Activated naive CD8-positive, alpha-beta T cell (primary cell): ENCODE measurements around the gene GIPC2.
"Not testable (repeated sequence)": the region's sequence is repeated elsewhere in the genome, so short reads cannot be mapped to it uniquely, and the experiment has no call there.

Experiments
- H3K27ac Mint-ChIP-seq: one replicate; pipeline ENCODE4 v1.8.0; 2021; ENCODE audit warnings: mixed read lengths
- H3K27me3 Mint-ChIP-seq: one replicate; pipeline ENCODE4 v1.8.0; 2021; ENCODE audit warnings: mixed read lengths
- H3K36me3 Mint-ChIP-seq: one replicate; pipeline ENCODE4 v1.8.0; 2021; ENCODE audit warnings: mixed read lengths
- H3K4me1 Mint-ChIP-seq: one replicate; pipeline ENCODE4 v1.8.0; 2021; ENCODE audit warnings: low read depth, mixed read lengths
- H3K4me3 Mint-ChIP-seq: one replicate; pipeline ENCODE4 v1.8.0; 2021; ENCODE audit warnings: mild to moderate bottlenecking, mixed read lengths
- H3K9me3 Mint-ChIP-seq: one replicate; pipeline ENCODE4 v1.8.0; 2021; ENCODE audit warnings: low read depth, mixed read lengths

GIPC2 gene

DNA sequence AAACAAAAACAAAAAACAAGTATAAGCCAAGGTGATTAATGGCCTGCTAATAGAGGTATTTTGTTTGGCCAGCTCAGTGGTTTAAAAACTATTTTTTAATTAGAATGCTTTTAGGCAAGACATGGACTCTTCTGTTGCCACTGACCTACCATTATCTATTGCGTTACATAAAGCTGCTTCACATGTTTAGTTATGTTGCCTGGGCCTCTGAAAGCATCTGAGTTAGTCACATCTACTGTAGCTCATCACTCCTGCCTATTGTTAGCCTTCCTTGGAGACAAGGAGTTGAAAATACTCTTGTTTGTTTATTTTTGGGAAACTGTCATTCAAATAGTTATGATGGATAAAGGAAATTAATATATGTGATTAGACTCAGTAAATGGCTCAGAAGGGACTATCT, 26.7 kb upstream of the GIPC2 start:
- Mint-ChIP-seq H3K4me3 (no peak overlapping the region), H3K36me3 (peaks cover 3% of the 10 kb centered on the region), H3K27ac (no peak overlapping the region), H3K4me1 (no peaks in the 10 kb centered on the region), H3K9me3 (no peaks in the 10 kb centered on the region), H3K27me3 (no peaks in the 10 kb centered on the region)

DNA sequence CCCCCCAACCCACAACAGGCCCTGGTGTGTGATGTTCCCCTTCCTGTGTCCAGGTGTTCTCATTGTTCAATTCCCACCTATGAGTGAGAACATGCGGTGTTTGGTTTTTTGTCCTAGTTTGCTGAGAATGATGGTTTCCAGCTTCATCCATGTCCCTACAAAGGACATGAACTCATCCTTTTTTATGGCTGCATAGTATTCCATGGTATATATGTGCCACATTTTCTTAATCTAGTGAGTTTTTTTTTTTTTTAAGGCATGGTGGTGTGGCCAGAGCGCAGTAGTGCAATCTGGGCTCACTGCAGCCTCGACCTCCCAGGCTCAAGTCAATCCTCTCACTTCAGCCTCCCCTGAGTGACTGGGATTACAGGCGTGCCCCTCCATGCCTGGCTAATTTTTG, 24.6 kb upstream of the GIPC2 start:
- H3K9me3 Mint-ChIP-seq, H3K4me1 Mint-ChIP-seq, H3K27ac Mint-ChIP-seq: not testable (repeated sequence)

DNA sequence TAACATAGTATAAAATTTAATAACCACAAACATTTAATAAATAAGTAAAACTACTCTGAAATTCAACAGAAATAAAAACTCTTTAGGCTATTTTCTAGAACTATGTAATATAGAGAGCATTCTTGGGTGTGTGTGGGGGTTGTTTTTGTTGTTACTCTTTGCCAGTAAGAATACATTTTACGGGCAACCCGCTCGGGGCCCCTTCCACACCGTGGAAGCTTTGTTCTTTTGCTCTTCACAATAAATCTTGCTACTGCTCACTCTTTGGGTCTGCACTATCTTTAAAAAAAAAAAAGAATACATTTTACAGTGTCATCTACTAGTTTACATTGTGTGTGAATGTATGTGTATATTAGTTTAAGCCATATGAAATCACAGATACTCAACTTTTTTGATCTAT, 16.0 kb upstream of the GIPC2 start:
- peaks cover 6% of the 10 kb centered on the region for H3K27me3 Mint-ChIP-seq
- H3K4me1 Mint-ChIP-seq, result no peaks in the 10 kb centered on the region
- no peak overlapping the region for H3K4me3 Mint-ChIP-seq
- H3K9me3 Mint-ChIP-seq, result no peaks in the 10 kb centered on the region
- H3K36me3 Mint-ChIP-seq, result no peaks in the 10 kb centered on the region
- no peak overlapping the region for H3K27ac Mint-ChIP-seq

More for the DNA sequence above, 24.6 kb upstream of the GIPC2 start:
- H3K27me3 Mint-ChIP-seq, H3K4me3 Mint-ChIP-seq, H3K36me3 Mint-ChIP-seq: not testable (repeated sequence)

DNA sequence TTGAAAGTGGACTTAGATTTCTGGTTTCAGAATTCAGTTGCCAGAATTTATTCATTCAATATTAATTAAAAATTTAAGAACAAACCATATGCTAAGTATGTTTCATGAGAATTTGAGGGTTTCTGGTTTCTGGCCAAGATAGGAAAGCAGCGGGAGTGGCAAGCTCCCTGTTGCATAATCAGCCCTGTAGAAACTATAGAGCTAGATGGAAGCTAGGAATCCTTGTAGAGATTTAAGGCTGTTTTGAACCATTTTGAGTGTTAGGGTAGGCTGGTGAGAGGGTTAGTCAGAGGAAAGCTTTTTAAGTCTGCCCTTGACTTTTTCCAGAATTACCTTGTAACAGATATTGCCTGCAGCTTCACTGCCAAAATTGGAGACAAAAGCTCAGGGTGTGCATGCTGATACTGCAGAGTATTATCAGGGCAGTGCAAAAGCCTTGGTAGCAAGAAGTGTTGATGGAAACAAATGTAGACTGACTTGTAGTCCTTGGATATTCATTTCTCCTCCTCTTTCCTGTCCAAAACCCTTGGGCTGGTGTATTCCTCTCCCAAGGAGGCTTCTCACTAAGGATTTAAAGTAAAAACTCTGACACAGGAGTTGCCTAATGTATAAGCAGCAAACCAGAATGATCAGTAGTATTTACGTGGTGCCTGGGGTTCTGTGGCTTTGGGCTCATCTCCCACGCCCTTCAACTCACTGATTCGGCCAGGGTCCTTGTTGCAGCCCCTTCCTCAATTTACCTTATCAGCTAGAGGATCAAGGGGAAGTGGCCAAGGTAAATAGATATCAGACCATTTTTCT, 12.6 kb upstream of the GIPC2 start:
- Mint-ChIP-seq H3K27me3 (peaks cover 8% of the 10 kb centered on the region), H3K36me3 (no peaks in the 10 kb centered on the region), H3K4me1 (no peaks in the 10 kb centered on the region), H3K4me3 (no peak overlapping the region), H3K9me3 (no peaks in the 10 kb centered on the region), H3K27ac (no peak overlapping the region)

DNA sequence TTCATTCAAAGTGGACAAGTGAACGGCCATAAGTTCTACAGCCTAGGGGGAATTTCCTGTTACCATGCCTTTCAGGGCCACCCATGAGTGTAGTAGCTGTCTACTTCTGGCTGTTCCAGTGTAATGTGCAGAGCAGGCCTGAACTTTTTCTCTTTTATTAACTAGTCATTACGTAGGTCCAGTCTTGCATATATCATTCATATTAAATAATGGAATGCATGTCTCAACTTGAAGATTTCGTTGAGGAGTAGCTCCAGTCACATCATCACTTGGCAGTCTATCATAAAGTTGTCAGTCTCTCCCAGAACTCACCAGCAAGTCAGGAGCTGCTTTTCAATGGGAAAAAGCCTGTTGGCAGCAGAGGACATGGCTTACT, 12.0 kb upstream of the GIPC2 start:
- no peak overlapping the region for H3K27ac Mint-ChIP-seq
- no peaks in the 10 kb centered on the region for H3K4me1 Mint-ChIP-seq
- peaks cover 8% of the 10 kb centered on the region for H3K27me3 Mint-ChIP-seq
- no peaks in the 10 kb centered on the region for H3K9me3 Mint-ChIP-seq
- no peaks in the 10 kb centered on the region for H3K36me3 Mint-ChIP-seq
- no peak overlapping the region for H3K4me3 Mint-ChIP-seq

DNA sequence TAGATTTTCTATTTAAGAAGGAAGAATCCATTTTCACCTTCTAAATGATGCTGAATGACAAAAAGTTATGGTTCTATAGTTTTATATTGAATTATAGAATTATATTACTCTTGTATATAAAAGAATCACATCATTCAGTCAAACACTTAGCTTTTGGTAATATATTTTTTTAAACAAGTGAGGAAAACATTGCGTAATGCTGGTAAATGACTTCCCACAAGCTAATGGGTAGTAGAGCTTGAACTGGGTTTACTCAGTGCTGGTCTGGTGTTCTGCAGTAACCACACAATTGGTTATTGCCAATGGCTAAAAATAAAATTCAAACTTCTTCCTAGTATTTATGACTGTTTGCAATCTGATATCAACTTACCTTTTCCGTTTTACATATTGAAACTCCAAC, 10.6 kb upstream of the GIPC2 start:
- Mint-ChIP-seq H3K27me3 (peaks cover 8% of the 10 kb centered on the region), H3K36me3 (no peaks in the 10 kb centered on the region), H3K27ac (no peak overlapping the region), H3K9me3 (no peaks in the 10 kb centered on the region), H3K4me3 (no peak overlapping the region), H3K4me1 (peaks cover 3% of the 10 kb centered on the region)

DNA sequence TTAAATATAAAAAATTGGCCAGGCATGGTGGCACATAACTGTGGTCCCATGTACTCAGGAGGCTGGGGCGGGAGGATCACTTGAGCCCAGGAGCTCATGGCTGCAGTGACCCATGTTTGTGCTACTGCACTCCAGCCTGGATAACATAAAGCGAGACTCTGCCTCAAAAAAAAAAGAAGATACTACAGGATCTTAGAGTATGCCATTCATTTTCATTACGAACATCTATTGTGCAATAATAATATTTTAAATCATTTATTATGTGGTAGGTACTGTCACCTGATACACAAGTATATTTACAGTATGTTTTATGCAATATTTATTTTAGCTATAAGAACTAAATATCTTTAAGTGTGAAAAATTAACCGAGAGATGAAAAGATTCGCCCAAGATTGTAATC, 9.3 kb upstream of the GIPC2 start:
- Mint-ChIP-seq H3K4me3 (no peak overlapping the region), H3K27me3 (peaks cover 8% of the 10 kb centered on the region), H3K27ac (no peak overlapping the region), H3K36me3 (peaks cover 2% of the 10 kb centered on the region), H3K9me3 (peaks cover 3% of the 10 kb centered on the region), H3K4me1 (peaks cover 13% of the 10 kb centered on the region)

DNA sequence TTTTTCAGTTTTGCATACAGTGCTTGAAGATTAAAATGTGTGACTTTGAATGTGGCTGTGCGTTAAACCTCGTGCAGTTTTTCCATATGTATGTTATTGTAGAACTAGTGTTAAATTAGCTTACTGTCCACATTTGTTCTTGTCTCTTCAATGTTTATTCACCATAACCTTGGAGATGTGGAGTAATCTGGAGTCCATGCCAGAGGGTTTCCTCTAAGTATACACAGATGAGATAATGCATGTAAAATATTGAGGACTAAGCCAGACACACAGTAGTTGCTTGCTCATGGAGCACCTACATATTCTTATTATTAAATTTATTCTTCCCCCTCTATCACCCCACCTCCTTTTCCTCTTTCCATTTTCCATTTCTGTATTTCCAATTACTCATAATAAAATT, 7.7 kb upstream of the GIPC2 start:
- peaks cover 2% of the 10 kb centered on the region for H3K36me3 Mint-ChIP-seq

DNA sequence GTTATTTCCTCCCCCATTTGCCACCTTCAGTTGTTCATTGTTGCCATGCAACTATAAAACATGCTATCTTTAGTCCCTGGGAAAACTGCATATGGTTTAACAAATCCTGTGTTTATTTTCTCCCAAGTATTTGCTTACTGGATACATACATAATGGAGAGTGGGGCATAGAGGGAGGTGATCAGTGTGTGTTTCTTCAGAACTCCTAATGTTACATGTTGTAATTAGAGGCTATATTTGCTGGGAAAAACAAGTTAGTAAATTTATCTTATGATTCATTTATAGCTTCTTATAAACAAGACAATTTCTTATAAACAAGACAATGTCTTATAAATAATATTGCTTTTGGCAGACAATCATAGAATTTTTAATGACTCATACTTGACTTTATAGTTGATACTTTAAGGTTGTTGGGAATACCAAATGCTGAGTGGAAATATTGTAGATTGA, 7.3 kb upstream of the GIPC2 start:
- Mint-ChIP-seq H3K4me1 (peaks cover 13% of the 10 kb centered on the region), H3K36me3 (peaks cover 2% of the 10 kb centered on the region), H3K27me3 (peaks cover 11% of the 10 kb centered on the region), H3K9me3 (peaks cover 3% of the 10 kb centered on the region), H3K27ac (no peak overlapping the region), H3K4me3 (no peak overlapping the region)

More for the DNA sequence above, 7.7 kb upstream of the GIPC2 start:
- Mint-ChIP-seq H3K27ac (no peak overlapping the region), H3K4me3 (no peak overlapping the region), H3K4me1 (peaks cover 13% of the 10 kb centered on the region), H3K9me3 (peaks cover 3% of the 10 kb centered on the region), H3K27me3 (peaks cover 11% of the 10 kb centered on the region)

DNA sequence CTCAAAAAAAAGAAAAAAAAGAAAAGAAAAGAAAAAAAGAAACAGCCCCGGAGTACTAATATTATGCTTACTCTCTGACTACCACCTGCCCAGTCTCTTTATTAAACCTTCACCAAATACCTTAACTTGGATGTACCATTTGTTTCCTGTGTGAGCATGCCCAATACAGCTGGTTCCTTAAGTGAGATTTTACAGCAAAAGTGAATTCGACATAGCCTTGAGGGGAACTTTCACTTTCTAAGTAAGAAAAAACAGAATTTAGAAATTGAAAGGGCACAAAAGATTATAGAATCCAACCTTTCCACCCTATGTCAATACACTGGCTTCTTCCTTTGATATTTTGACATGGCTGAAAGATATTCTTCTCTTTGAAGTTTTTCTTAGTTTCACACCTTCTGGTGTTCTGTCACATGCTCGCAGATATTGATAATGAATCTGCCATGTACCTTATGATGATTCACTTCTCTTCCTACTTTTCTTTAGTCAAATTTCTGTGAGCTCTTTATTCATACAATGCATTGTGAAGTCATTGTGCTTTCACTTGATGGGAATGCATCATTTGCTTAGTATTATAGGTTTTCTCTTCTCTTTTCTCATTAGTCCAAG, 5.2 kb upstream of the GIPC2 start:
- peak overlapping the region; percentile 51 for H3K4me3 Mint-ChIP-seq
- H3K27ac Mint-ChIP-seq, result peak overlapping the region; percentile 78
- H3K27me3 Mint-ChIP-seq, result peaks cover 14% of the 10 kb centered on the region
- H3K9me3 Mint-ChIP-seq, result peaks cover 3% of the 10 kb centered on the region
- peaks cover 24% of the 10 kb centered on the region for H3K4me1 Mint-ChIP-seq
- H3K36me3 Mint-ChIP-seq, result peaks cover 2% of the 10 kb centered on the region

DNA sequence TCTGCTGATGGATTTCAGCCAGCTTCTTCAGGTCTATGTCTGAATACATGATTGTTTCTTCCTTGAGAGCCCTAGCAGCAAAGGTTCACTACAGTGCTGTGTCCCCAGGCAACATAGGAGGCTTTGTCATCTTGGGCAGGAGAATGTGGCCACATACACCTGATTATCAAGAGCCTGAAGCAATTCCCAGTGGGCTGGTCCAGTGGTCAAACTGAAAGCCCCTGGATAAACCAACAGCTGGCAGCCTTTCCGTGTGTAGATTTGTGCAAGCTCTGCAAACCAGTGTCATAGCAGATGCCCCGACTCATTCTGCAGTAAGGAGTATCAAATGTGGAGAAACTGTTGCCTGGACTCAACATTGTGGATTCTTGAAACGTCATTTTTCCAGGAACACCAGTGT, 2.3 kb upstream of the GIPC2 start:
- H3K4me1 Mint-ChIP-seq, result peaks cover 39% of the 10 kb centered on the region
- H3K27ac Mint-ChIP-seq, result no peak overlapping the region
- peaks cover 3% of the 10 kb centered on the region for H3K9me3 Mint-ChIP-seq
- H3K4me3 Mint-ChIP-seq, result no peak overlapping the region
- peaks cover 2% of the 10 kb centered on the region for H3K36me3 Mint-ChIP-seq
- peaks cover 24% of the 10 kb centered on the region for H3K27me3 Mint-ChIP-seq

DNA sequence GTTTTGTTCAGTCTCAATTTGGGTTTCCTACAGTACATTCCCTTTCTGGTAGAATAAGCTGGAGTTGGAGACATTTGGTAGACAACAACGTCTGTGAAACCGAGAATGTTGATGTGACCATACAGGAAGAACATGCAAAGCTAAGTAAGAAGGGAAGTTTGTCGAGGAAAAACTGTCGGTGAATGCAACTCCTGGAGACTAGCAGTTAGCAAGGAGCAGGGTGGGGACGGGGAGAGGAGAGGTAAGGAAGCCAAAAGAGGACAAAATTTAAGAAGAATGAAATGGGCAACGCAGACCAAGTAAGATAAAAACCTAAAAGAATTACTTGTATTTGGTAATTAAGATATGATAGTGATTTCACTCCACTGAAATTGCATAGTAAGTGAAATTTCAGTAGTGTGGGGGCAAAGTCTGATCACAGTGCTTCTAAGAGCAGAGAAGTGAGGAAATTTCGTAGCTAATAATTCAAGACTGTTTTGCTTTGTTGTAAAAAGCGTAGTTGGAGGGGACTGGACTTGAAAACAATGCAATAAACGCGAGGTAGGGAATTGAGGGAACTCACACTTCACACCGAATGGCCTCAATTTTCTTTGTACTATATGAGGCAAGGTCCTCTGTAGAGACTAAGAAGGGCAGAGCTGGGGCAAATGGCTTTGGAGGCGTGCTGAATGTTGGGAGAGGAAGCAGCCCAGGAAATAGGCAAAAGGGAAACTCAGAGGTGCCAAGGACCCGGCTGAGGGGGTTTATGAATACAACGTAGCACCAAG, 787 bp upstream of the GIPC2 start:
- Mint-ChIP-seq H3K36me3 (peaks cover 4% of the 10 kb centered on the region), H3K27me3 (peaks cover 31% of the 10 kb centered on the region), H3K4me3 (peak overlapping the region; percentile 80), H3K9me3 (peaks cover 3% of the 10 kb centered on the region), H3K27ac (no peak overlapping the region), H3K4me1 (peaks cover 40% of the 10 kb centered on the region)

DNA sequence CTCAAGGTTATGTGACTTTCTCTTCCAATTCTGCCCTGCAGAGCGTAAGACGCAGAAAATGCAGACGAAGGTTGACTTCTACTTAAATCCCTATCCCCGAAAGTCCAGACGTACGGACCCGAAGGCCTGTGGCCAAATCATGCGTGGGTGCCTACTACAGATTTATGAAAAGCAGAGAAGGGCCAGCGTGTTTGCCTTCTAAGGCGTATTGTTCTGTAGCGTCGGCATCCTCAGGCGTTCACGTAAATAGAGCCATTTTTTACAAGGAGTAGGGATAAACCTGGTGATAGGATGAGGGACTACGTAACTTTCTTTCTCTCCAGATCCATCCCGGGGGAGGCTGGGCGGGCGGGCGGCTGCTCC, 222 bp upstream of the GIPC2 start:
- Mint-ChIP-seq H3K9me3 (peaks cover under 1% of the 10 kb centered on the region), H3K4me3 (peak overlapping the region; percentile 80), H3K27ac (no peak overlapping the region), H3K4me1 (peaks cover 34% of the 10 kb centered on the region), H3K27me3 (peaks cover 31% of the 10 kb centered on the region), H3K36me3 (peaks cover 2% of the 10 kb centered on the region)

DNA sequence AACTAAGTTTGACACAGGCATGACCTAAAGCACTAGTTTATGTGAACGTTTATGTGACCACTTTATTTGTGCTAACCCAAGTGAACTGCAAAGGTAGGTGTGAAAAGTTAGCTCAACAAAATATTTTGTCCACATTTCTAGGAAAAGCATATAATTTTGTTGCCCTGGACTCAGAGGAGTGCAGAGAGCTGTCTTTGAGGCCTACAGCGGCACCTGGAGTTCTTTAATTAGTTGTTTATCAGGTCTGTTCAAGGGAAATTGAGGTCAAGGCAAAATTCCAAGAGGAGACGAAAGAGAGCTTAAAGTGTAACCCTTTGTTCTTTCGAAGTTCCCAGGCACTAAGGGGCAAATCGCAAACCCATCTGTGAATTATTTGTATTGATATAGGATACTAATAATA, 1.3 kb downstream of the GIPC2 start:
- peaks cover 33% of the 10 kb centered on the region for H3K27me3 Mint-ChIP-seq

DNA sequence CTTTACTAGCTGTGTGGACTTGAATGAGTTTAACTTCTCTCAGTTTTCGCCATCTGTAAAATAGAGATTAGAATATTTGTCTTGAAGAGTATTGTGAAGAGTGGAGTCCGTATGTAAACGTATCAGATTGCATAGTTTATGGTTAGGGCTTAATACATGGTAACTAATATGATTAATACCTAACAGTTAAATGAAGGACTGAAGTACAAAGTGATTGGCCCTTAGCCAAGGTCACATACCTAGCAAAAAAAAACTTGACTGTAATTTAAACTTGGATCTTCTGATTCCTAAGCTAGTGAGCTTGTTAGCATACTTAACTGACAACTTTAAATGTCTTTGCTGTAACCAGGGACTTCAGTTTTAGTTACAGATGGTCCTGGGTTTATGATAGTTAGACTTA, 1.9 kb downstream of the GIPC2 start:
- peak overlapping the region; percentile 28 for H3K4me3 Mint-ChIP-seq
- no peaks in the 10 kb centered on the region for H3K9me3 Mint-ChIP-seq
- peaks cover 29% of the 10 kb centered on the region for H3K4me1 Mint-ChIP-seq
- H3K27ac Mint-ChIP-seq, result no peak overlapping the region
- H3K36me3 Mint-ChIP-seq, result peaks cover 7% of the 10 kb centered on the region
- peaks cover 33% of the 10 kb centered on the region for H3K27me3 Mint-ChIP-seq

More for the DNA sequence above, 1.3 kb downstream of the GIPC2 start:
- Mint-ChIP-seq H3K36me3 (peaks cover 6% of the 10 kb centered on the region), H3K9me3 (no peaks in the 10 kb centered on the region), H3K4me1 (peaks cover 29% of the 10 kb centered on the region), H3K27ac (no peak overlapping the region), H3K4me3 (peak overlapping the region; percentile 83)
